GM10248 (cell line): ENCODE data around the gene FSTL4.

Experiments
- CTCF ChIA-PET: fragments of 300-600 bp; sonication (Branson Sonifier 250); formaldehyde crosslinking; extraction: SDS; loops from one replicate; lab custom pipeline; 2021; ENCODE audit warnings: antibody characterized with exemption; lab: Yijun Ruan, JAX
- POLR2A ChIA-PET: fragments of 350-650 bp; sonication (Branson Sonifier 250); formaldehyde crosslinking; extraction: SDS; loops from one replicate; lab custom pipeline; 2020; ENCODE audit warnings: antibody characterized with exemption; lab: Yijun Ruan, JAX
- DNase-seq: peaks from one replicate; pipeline ENCODE4 v3.0.0; 2012; ENCODE audit errors: extremely low spot score
- CTCF ChIP-seq: IDR thresholded peaks from 2 replicates; pipeline ENCODE4 v1.5.1; 2012; ENCODE audit warnings: mild to moderate bottlenecking, low read depth; ENCODE audit errors: extremely low read depth, missing control alignments, control extremely low read depth

FSTL4 gene

GRCh38 chr5:133286483-133286882 is 325.9 kb downstream of the FSTL4 start:
- ChIA-PET CTCF (interaction anchor here (1.1 to 5.2 kb wide), 5 partner anchors 8 to 179 kb away, joined by 3 to 58 read pairs (median 5); no protein-coding TSS in a partner anchor), POLR2A (no interaction called here)
- no peak for TF ChIP-seq CTCF
- DNase-seq: no peak

GRCh38 chr5:133285583-133286021 is 326.7 kb downstream of the FSTL4 start:
- POLR2A ChIA-PET: interaction anchor here (0.6 to 0.7 kb wide), 2 partner anchors 45 to 65 kb away, joined by 3 read pairs; no protein-coding TSS in a partner anchor
- no peak for DNase-seq
- CTCF ChIA-PET: interaction anchor here (5.2 kb wide), 1 partner anchor 173 kb away, joined by 58 read pairs; no protein-coding TSS in a partner anchor

GRCh38 chr5:133284306-133284705 is 328.0 kb downstream of the FSTL4 start:
- POLR2A ChIA-PET: no interaction called here
- CTCF ChIA-PET: no interaction called here

More at GRCh38 chr5:133285583-133286021, 326.7 kb downstream of the FSTL4 start:
- TF ChIP-seq CTCF: no peak

DNA sequence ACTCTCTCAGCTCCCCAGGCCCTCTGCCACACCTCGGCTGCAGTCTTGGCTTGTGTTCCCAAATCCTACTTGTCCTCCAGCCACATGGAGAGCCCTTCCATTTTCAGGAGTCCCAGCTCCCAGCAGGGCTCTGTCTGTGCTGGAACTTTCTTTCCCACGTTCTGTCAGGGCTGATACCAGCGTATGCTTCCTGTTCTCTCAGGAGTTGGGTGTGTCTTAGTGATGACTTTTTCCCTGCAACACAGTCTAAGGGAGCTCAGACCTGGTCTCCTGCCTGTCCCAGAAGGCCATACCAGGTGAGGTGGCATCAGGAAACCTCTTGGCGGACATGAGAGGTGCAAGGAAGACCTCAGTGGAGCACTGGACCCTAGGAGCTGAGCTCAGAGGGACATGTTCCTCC is 334.0 kb downstream of the FSTL4 start:
- no peak for TF ChIP-seq CTCF
- DNase-seq: no peak
- CTCF ChIA-PET: interaction anchor here (1.2 to 2.2 kb wide), 6 partner anchors 9 to 167 kb away, joined by 3 to 7 read pairs (median 4); no protein-coding TSS in a partner anchor
- POLR2A ChIA-PET: no interaction called here

More at GRCh38 chr5:133284306-133284705, 328.0 kb downstream of the FSTL4 start:
- no peak for DNase-seq
- no peak for TF ChIP-seq CTCF

- TF ChIP-seq CTCF: no peak
- no peak for DNase-seq
- CTCF ChIA-PET: interaction anchor here (1.2 to 2.2 kb wide), 6 partner anchors 9 to 167 kb away, joined by 3 to 7 read pairs (median 4); no protein-coding TSS in a partner anchor
- POLR2A ChIA-PET: no interaction called here
Observed at GRCh38 chr5:133277744-133278143, 334.6 kb downstream of the FSTL4 start.

DNA sequence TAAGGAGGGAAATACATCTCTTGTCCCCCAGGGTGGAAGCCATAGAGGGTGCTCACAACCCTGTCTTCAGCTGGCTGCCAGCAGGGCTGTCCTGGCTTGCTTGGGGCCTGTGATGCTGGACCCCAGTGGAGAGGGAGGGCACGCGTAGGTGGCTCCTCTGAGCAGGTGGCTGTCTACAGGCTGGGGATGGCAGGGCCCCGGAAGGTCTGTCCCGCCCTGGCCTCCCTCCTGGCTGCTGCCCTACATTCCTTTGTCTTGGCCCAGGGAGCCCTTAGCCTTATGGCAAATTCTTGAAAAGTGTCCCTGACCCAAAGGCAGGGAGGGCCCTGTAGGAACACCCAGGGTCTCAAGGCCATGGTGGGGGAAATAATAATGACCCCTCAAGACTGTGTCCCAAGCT is 336.2 kb downstream of the FSTL4 start:
- CTCF ChIA-PET: interaction anchor here (1.3 kb wide), 1 partner anchor 12 kb away, joined by 4 read pairs; no protein-coding TSS in a partner anchor
- POLR2A ChIA-PET: no interaction called here
- no peak for DNase-seq
- TF ChIP-seq CTCF: no peak
